Loucy (cell line): ENCODE results near the gene RSPH9.
"Not testable (repeated sequence)": the region's sequence is repeated elsewhere in the genome, so short reads cannot be mapped to it uniquely, and the experiment has no call there.

ENCODE experiments used
- H2AFZ ChIP-seq: fragments of 200-600 bp; sonication (generic); 2 replicates; pipeline ENCODE4 v1.6.0; 2016; ENCODE audit warnings: antibody characterized with exemption, mild to moderate bottlenecking, low read length, moderate library complexity
- H3F3A ChIP-seq: fragments of 200-600 bp; 2 replicates; pipeline ENCODE4 v1.6.0; 2016; ENCODE audit warnings: antibody characterized with exemption, low read depth, mild to moderate bottlenecking
- H3K27me3 ChIP-seq: fragments of 200-600 bp; sonication (generic); 2 replicates; pipeline ENCODE4 v1.6.1; 2014; ENCODE audit warnings: low read length, mild to moderate bottlenecking; ENCODE audit not compliant: insufficient read depth, poor library complexity, severe bottlenecking
- H3K36me3 ChIP-seq: fragments of 200-600 bp; sonication (generic); 2 replicates; pipeline ENCODE4 v1.6.1; 2016; ENCODE audit warnings: low read length; ENCODE audit not compliant: insufficient read depth
- H3K4me1 ChIP-seq: fragments of 200-600 bp; sonication (generic); 2 replicates; pipeline ENCODE4 v1.5.1; 2014; ENCODE audit warnings: low read length, mild to moderate bottlenecking; ENCODE audit not compliant: insufficient read depth, poor library complexity, severe bottlenecking
- H3K4me2 ChIP-seq: fragments of 200-600 bp; sonication (generic); 2 replicates; pipeline ENCODE4 v1.6.0; 2014; ENCODE audit warnings: antibody characterized with exemption, low read length, low read depth, mild to moderate bottlenecking; ENCODE audit not compliant: poor library complexity, severe bottlenecking
- H3K4me3 ChIP-seq: fragments of 200-600 bp; sonication (generic); 2 replicates; pipeline ENCODE4 v1.5.1; 2014; ENCODE audit warnings: low read length, mild to moderate bottlenecking, mixed read lengths; ENCODE audit not compliant: poor library complexity, severe bottlenecking
- H3K79me2 ChIP-seq: fragments of 200-600 bp; sonication (generic); 2 replicates; pipeline ENCODE4 v1.6.1; 2014; ENCODE audit warnings: low read length; ENCODE audit not compliant: insufficient read depth
- H3K9ac ChIP-seq: fragments of 200-600 bp; sonication (generic); 2 replicates; pipeline ENCODE4 v1.6.0; 2014; ENCODE audit warnings: mild to moderate bottlenecking, low read depth, low read length, moderate library complexity; ENCODE audit not compliant: poor library complexity, severe bottlenecking
- H3K9me2 ChIP-seq: fragments of 200-600 bp; sonication (generic); replicated peaks from 2 replicates; pipeline ENCODE4 v1.6.1; 2016; ENCODE audit warnings: low read depth, low read length, mixed read lengths
- H3K9me3 ChIP-seq: fragments of 200-600 bp; sonication (generic); 2 replicates; pipeline ENCODE4 v1.6.1; 2014; ENCODE audit warnings: mild to moderate bottlenecking, antibody characterized with exemption, low read length, low read depth; ENCODE audit not compliant: insufficient read depth
- H4K20me1 ChIP-seq: fragments of 200-600 bp; sonication (generic); 2 replicates; pipeline ENCODE4 v1.6.0; 2014; ENCODE audit warnings: antibody characterized with exemption, low read length, mild to moderate bottlenecking; ENCODE audit not compliant: insufficient read depth, poor library complexity, severe bottlenecking
- EZH2phosphoT487 ChIP-seq: fragments of 200-600 bp; IDR thresholded peaks from 2 replicates; pipeline ENCODE4 v1.6.1; 2018; ENCODE audit warnings: antibody characterized with exemption, mild to moderate bottlenecking, moderate library complexity, borderline replicate concordance
- TF ChIP-seq, protein P1 (sequence below): fragments of 200-600 bp; sonication (generic); conservative IDR thresholded peaks from 2 replicates; pipeline ENCODE4 v1.5.1; 2014; ENCODE audit warnings: mild to moderate bottlenecking, antibody characterized with exemption, low read length

The RSPH9 gene

DNA sequence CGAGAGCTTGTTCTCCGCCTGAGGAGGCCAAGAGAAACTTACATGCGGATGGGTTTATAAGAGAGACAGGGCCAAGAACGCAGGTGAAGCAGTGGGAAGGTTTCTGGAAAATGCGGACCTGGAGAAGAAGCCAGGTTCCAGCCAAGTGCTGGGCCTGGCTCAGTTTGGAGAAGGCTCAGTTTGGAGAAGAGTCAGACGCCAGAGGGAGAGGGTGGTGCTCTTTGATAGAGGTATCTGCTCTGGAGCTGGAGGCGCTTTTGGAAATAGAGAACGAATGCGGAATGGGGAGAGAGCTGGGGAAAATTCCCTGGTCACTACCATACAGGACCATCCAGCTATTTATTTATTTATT is 753 bp downstream of the RSPH9 start:
- peaks cover 13% of the 10 kb centered on the region for H3K79me2 ChIP-seq
- no peak overlapping the region for H3K4me3 ChIP-seq
- no peak overlapping the region for H3K4me2 ChIP-seq
- H3K4me1 ChIP-seq = peaks cover under 1% of the 10 kb centered on the region
- H3K36me3 ChIP-seq = peaks cover 12% of the 10 kb centered on the region; the same call in 1 of the 2 replicates
- no peaks in the 10 kb centered on the region for H3K27me3 ChIP-seq
- H4K20me1 ChIP-seq = peaks cover 4% of the 10 kb centered on the region
- H3K9me3 ChIP-seq = no peaks in the 10 kb centered on the region
- H3K9me2 ChIP-seq = no peaks in the 10 kb centered on the region
- H2AFZ ChIP-seq = no peak overlapping the region
- H3K9ac ChIP-seq = no peak overlapping the region
- H3F3A ChIP-seq = no peaks in the 10 kb centered on the region
- TF ChIP-seq EZH2phosphoT487 = no peak
- TF ChIP-seq, protein P1, sequence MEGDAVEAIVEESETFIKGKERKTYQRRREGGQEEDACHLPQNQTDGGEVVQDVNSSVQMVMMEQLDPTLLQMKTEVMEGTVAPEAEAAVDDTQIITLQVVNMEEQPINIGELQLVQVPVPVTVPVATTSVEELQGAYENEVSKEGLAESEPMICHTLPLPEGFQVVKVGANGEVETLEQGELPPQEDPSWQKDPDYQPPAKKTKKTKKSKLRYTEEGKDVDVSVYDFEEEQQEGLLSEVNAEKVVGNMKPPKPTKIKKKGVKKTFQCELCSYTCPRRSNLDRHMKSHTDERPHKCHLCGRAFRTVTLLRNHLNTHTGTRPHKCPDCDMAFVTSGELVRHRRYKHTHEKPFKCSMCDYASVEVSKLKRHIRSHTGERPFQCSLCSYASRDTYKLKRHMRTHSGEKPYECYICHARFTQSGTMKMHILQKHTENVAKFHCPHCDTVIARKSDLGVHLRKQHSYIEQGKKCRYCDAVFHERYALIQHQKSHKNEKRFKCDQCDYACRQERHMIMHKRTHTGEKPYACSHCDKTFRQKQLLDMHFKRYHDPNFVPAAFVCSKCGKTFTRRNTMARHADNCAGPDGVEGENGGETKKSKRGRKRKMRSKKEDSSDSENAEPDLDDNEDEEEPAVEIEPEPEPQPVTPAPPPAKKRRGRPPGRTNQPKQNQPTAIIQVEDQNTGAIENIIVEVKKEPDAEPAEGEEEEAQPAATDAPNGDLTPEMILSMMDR = no peak

DNA sequence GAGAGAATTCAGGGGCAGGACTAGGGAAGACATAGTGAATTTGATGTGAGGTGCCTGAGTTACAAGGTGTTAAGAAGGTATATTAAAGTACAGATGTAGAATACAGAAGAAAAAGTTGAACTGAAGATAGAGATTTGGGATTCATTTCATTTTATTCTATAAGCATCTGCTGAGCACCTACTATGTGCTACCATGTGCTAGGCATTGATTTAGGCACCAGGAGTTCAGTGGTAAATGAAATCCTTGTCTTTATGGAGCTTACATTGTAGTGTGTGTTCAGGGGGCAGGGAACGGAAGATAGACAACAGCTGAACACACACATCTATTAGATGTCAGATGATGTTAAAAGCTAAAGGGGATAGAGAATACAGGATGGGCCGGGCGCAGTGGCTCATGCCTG is 2.8 kb downstream of the RSPH9 start:
- no peak overlapping the region for H3K9ac ChIP-seq
- H2AFZ ChIP-seq = no peak overlapping the region
- TF ChIP-seq, protein P1 = no peak
- no peak for TF ChIP-seq EZH2phosphoT487
- H3K4me1 ChIP-seq = no peaks in the 10 kb centered on the region
- H3K9me2 ChIP-seq = no peaks in the 10 kb centered on the region
- no peaks in the 10 kb centered on the region for H3K79me2 ChIP-seq
- no peak overlapping the region for H3K4me2 ChIP-seq
- no peaks in the 10 kb centered on the region for H3F3A ChIP-seq
- no peaks in the 10 kb centered on the region for H4K20me1 ChIP-seq
- no peaks in the 10 kb centered on the region for H3K27me3 ChIP-seq
- H3K9me3 ChIP-seq = no peaks in the 10 kb centered on the region
- H3K36me3 ChIP-seq = no peaks in the 10 kb centered on the region
- no peak overlapping the region for H3K4me3 ChIP-seq

DNA sequence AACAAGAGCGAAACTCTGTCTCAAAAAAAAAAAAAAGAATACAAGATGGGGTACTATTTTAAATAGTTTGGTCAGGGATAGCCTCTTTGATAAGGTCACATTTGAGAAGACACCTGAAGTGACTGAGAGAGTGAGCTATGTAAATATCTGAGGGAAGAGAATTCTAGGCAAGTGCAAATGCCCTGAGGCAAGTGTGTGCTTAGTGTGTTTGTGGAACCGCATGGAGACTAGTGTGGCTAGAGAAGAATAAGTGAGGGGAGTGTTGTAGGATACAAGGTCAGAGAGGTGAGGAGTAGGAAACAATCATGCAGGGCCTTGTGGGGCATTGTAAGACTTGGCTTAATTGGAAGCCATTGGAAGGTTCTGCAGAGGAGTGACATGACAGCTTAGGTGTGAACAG is 3.4 kb downstream of the RSPH9 start:
- H3K4me1 ChIP-seq = no peaks in the 10 kb centered on the region
- H3K36me3 ChIP-seq = no peaks in the 10 kb centered on the region
- no peaks in the 10 kb centered on the region for H3K9me2 ChIP-seq
- H3F3A ChIP-seq = no peaks in the 10 kb centered on the region
- H3K4me3 ChIP-seq = no peak overlapping the region
- TF ChIP-seq EZH2phosphoT487 = no peak
- TF ChIP-seq, protein P1 = no peak
- no peaks in the 10 kb centered on the region for H3K9me3 ChIP-seq
- H3K79me2 ChIP-seq = no peaks in the 10 kb centered on the region
- H2AFZ ChIP-seq = no peak overlapping the region
- no peaks in the 10 kb centered on the region for H4K20me1 ChIP-seq
- H3K9ac ChIP-seq = no peak overlapping the region
- no peak overlapping the region for H3K4me2 ChIP-seq
- no peaks in the 10 kb centered on the region for H3K27me3 ChIP-seq

DNA sequence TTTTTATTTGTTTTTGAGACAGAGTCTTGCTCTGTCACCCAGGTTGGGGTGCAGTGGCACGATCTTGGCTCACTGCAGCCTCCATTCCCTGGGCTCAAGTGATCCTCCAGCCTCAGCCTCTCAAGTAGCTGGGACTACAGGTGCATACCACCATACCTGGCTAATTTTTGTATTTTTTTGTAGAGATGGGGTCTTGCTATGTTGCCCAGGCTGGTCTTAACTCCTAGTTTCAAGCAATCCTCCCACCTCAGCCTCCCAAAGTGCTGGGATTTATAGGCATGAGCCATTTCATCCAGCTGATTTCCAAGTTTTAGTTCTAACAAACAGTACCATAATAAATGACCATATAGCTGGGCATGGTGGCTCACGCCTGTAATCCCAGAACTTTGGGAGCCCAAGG is 8.0 kb downstream of the RSPH9 start:
- not testable (repeated sequence) for H3K9me2 ChIP-seq, H3K27me3 ChIP-seq, H3K4me2 ChIP-seq, H3K9ac ChIP-seq, H2AFZ ChIP-seq, H3K79me2 ChIP-seq, H3F3A ChIP-seq, H4K20me1 ChIP-seq, H3K36me3 ChIP-seq, H3K9me3 ChIP-seq, H3K4me1 ChIP-seq, H3K4me3 ChIP-seq
